OCI-LY1 (cell line): ENCODE measurements around the gene IL13RA2.

Source experiments
- EZH2 ChIP-seq: fragments of 200-600 bp; sonication (generic), shearing (Covaris generic); IDR thresholded peaks from 2 replicates; pipeline ENCODE4 v1.8.0; 2017; ENCODE audit warnings: borderline replicate concordance, mixed run types, mild to moderate bottlenecking, antibody characterized with exemption, low read length, moderate library complexity, mixed read lengths
- TF ChIP-seq, protein P1 (sequence below): fragments of 200-600 bp; sonication (generic), shearing (Covaris generic); IDR thresholded peaks from 2 replicates; pipeline ENCODE4 v1.5.1; 2017; ENCODE audit warnings: mild to moderate bottlenecking, antibody characterized with exemption, low read length, moderate library complexity, mixed read lengths

GRCh38 chrX:114970806-114971205 lies 46.6 kb downstream of the IL13RA2 start:
- TF ChIP-seq, protein P1, sequence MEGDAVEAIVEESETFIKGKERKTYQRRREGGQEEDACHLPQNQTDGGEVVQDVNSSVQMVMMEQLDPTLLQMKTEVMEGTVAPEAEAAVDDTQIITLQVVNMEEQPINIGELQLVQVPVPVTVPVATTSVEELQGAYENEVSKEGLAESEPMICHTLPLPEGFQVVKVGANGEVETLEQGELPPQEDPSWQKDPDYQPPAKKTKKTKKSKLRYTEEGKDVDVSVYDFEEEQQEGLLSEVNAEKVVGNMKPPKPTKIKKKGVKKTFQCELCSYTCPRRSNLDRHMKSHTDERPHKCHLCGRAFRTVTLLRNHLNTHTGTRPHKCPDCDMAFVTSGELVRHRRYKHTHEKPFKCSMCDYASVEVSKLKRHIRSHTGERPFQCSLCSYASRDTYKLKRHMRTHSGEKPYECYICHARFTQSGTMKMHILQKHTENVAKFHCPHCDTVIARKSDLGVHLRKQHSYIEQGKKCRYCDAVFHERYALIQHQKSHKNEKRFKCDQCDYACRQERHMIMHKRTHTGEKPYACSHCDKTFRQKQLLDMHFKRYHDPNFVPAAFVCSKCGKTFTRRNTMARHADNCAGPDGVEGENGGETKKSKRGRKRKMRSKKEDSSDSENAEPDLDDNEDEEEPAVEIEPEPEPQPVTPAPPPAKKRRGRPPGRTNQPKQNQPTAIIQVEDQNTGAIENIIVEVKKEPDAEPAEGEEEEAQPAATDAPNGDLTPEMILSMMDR, result no peak
- no peak for TF ChIP-seq EZH2
